HFFc6 (cell line): ENCODE results near the gene KLF4. TPM values are rescaled to one million over a fixed set of nuclear protein-coding genes. Genes with fewer than 3 reads are reported as not detected.

ENCODE experiments used
- DNase-seq: peaks from one replicate; pipeline ENCODE4 v3.0.0-alpha.2; 2018
- H3K27ac Mint-ChIP-seq: 2 replicates; pipeline ENCODE4 v1.8.0; 2020; ENCODE audit warnings: mild to moderate bottlenecking, mixed read lengths
- H3K27me3 Mint-ChIP-seq: 2 replicates; pipeline ENCODE4 v1.8.0; 2021; ENCODE audit warnings: mild to moderate bottlenecking, moderate library complexity, mixed read lengths; ENCODE audit not compliant: insufficient read depth
- H3K36me3 Mint-ChIP-seq: 2 replicates; pipeline ENCODE4 v1.8.0; 2021; ENCODE audit warnings: low read depth, mixed read lengths
- H3K4me1 Mint-ChIP-seq: 2 replicates; pipeline ENCODE4 v1.8.0; 2020; ENCODE audit warnings: low read depth, mixed read lengths
- H3K4me3 Mint-ChIP-seq: 2 replicates; pipeline ENCODE4 v1.8.0; 2020; ENCODE audit warnings: mild to moderate bottlenecking, moderate library complexity, mixed read lengths
- H3K9me3 Mint-ChIP-seq: 2 replicates; pipeline ENCODE4 v1.8.0; 2020; ENCODE audit warnings: mild to moderate bottlenecking, mixed read lengths
- CTCF ChIP-seq: fragments of 200-600 bp; sonication (generic); IDR thresholded peaks from 2 replicates; pipeline ENCODE4 v1.5.0; 2021; ENCODE audit warnings: antibody characterized with exemption, mild to moderate bottlenecking
- total RNA-seq, 6 experiments: library from RNA; stranded (reverse); fragmentation: NEBNext Ultra II Directional; extraction: Animal tissue kit (Norgen Biotek cat#: 25700); gene quantifications; 2 replicates in 1 of 6; 3 replicates in 5 of 6; pipeline ENCODE4 v1.2.3, GENCODE V29; 2021

The KLF4 gene
- total RNA-seq, 6 experiments from 2014 or later, result 1.3 to 3.3 (median 2.4) TPM

- no peak for DNase-seq
- Mint-ChIP-seq H3K4me1 (0 out of 2 replicates have a peak, but pooled peaks cover 4% of the 10 kb centered on the region), H3K36me3 (no peaks in the 10 kb centered on the region), H3K27me3 (peaks cover 11% of the 10 kb centered on the region), H3K4me3 (no peak overlapping the region), H3K9me3 (no peaks in the 10 kb centered on the region), H3K27ac (no peak overlapping the region)
- TF ChIP-seq CTCF, result no peak
These were observed 51.1 kb downstream of the KLF4 start for GRCh38 chr9:107438211-107439031.

GRCh38 chr9:107437716-107438115, 51.9 kb downstream of the KLF4 start:
- H3K4me1 Mint-ChIP-seq, result 0 out of 2 replicates have a peak, but pooled peaks cover 4% of the 10 kb centered on the region
- no peak for TF ChIP-seq CTCF
- H3K27ac Mint-ChIP-seq, result no peak overlapping the region
- H3K27me3 Mint-ChIP-seq, result peaks cover 12% of the 10 kb centered on the region
- H3K36me3 Mint-ChIP-seq, result no peaks in the 10 kb centered on the region
- H3K4me3 Mint-ChIP-seq, result no peak overlapping the region
- H3K9me3 Mint-ChIP-seq, result no peaks in the 10 kb centered on the region
- DNase-seq, result no peak

GRCh38 chr9:107435415-107435814, 54.2 kb downstream of the KLF4 start:
- Mint-ChIP-seq H3K4me3 (no peak overlapping the region), H3K36me3 (no peaks in the 10 kb centered on the region), H3K9me3 (no peaks in the 10 kb centered on the region), H3K27me3 (peaks cover 16% of the 10 kb centered on the region), H3K4me1 (0 out of 2 replicates have a peak, but pooled peaks cover 4% of the 10 kb centered on the region), H3K27ac (no peak overlapping the region)
- TF ChIP-seq CTCF, result no peak
- no peak for DNase-seq

Other genes starting within 250 kb of the KLF4 start
- gene RAD23B, start 206.5 kb downstream of the KLF4 start, total RNA-seq, result 100 to 1,000 TPM; 196 to 222 (median 204) TPM